NK-92 treated with Interleukin-12 subunit alpha and Interleukin-12 subunit beta, amount 100 ng/mL, for 24 hours (cell line): ENCODE results near the gene GRHPR.

Experiments used
- DNase-seq: peaks from one replicate; lab custom pipeline; 2025; lab: John Stamatoyannopoulos, UW

GRHPR gene

GRCh38 chr9:37398464-37399025, 24.0 kb upstream of the GRHPR start:
- DNase-seq = no peak

- DNase-seq = no peak
These were observed 23.2 kb upstream of the GRHPR start for GRCh38 chr9:37399336-37399735.

- DNase-seq = no peak
These were observed 17.9 kb upstream of the GRHPR start for GRCh38 chr9:37404590-37404989.

- DNase-seq = no peak
These were observed 17.1 kb upstream of the GRHPR start for GRCh38 chr9:37405350-37405749.

- no peak for DNase-seq
These were observed 16.6 kb upstream of the GRHPR start for GRCh38 chr9:37405764-37406380.

GRCh38 chr9:37406603-37407401, 15.7 kb upstream of the GRHPR start:
- no peak for DNase-seq

- no peak for DNase-seq
These were observed 15.0 kb upstream of the GRHPR start for GRCh38 chr9:37407468-37407867.

GRCh38 chr9:37408933-37409710, 13.4 kb upstream of the GRHPR start:
- peak; percentile 75 for DNase-seq

GRCh38 chr9:37410354-37410861, 12.1 kb upstream of the GRHPR start:
- DNase-seq = no peak

GRCh38 chr9:37410969-37411785, 11.3 kb upstream of the GRHPR start:
- DNase-seq = no peak

GRCh38 chr9:37412431-37413151, 9.9 kb upstream of the GRHPR start:
- DNase-seq = no peak

- no peak for DNase-seq
These were observed 9.2 kb upstream of the GRHPR start for GRCh38 chr9:37413311-37413710.

GRCh38 chr9:37414503-37414943, 8.0 kb upstream of the GRHPR start:
- no peak for DNase-seq

- DNase-seq = peak; percentile 59
These were observed 7.3 kb upstream of the GRHPR start for GRCh38 chr9:37415011-37415719.

GRCh38 chr9:37417252-37417803, 5.2 kb upstream of the GRHPR start:
- no peak for DNase-seq

GRCh38 chr9:37417857-37418618, 4.5 kb upstream of the GRHPR start:
- no peak for DNase-seq

- no peak for DNase-seq
These were observed 3.3 kb upstream of the GRHPR start for GRCh38 chr9:37419204-37419603.

GRCh38 chr9:37420271-37421215, 2.0 kb upstream of the GRHPR start:
- no peak for DNase-seq
